IgD-negative memory B cell (primary cell): ENCODE data around the gene CCDC106. TPM values are rescaled to one million over a fixed set of nuclear protein-coding genes. Genes with fewer than 3 reads are reported as not detected.

Experiments
- H3K27ac Mint-ChIP-seq, 3 donors: one replicate each; pipeline ENCODE4 v1.8.0; 2020 to 2022; ENCODE audit warnings: mild to moderate bottlenecking in 3 of 3, mixed read lengths in 3 of 3, moderate library complexity in 1 of 3
- H3K27me3 Mint-ChIP-seq: one replicate; pipeline ENCODE4 v1.8.0; 2021; ENCODE audit warnings: mixed read lengths
- H3K36me3 Mint-ChIP-seq: one replicate; pipeline ENCODE4 v1.8.0; 2020; ENCODE audit warnings: mild to moderate bottlenecking, mixed read lengths
- H3K4me1 Mint-ChIP-seq, 3 donors: one replicate each; pipeline ENCODE4 v1.8.0; 2020 to 2022; ENCODE audit warnings: mixed read lengths in 3 of 3, mild to moderate bottlenecking in 1 of 3
- H3K4me3 Mint-ChIP-seq, 4 donors: one replicate each; pipeline ENCODE4 v1.8.0; 2020 to 2022; ENCODE audit warnings: mild to moderate bottlenecking in 4 of 4, mixed read lengths in 4 of 4, moderate library complexity in 3 of 4
- H3K9me3 Mint-ChIP-seq, 3 donors: one replicate each; pipeline ENCODE4 v1.8.0; 2020 to 2021; ENCODE audit warnings: mixed read lengths in 3 of 3, mild to moderate bottlenecking in 1 of 3
- polyA plus RNA-seq: library from polyadenylated mRNA; unstranded; fragments of 300-500 nt; fragmentation: Illumina TruSeq; gene quantifications from one replicate; pipeline ENCODE4 v1.2.3, GENCODE V29; 2021

CCDC106 gene
- polyA plus RNA-seq, 1 donor from 2014 or later: 16.0 TPM

DNA sequence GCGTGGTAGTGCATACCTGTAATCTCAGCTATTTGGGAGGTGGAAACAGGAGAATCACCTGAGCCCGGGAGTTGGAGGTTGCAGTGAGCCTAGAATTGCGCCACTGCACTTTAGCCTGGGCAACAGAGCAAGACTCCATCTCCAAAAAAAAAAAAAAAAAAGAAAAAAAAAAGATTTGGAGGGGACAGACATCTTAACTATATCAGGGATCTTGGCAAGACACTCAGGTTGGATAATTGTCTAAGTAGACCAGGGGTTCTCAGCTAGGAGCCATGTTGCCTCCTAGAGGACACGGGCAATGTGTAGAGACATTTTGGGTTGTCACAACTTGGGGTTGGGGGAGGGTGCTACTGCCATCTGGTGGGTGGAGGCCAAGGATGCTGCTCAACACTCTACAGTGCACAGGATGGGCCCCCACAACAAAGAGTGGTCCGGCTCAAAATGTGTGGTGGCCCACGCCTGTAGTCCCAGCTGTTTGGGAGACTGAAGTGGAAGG is 9.1 kb upstream of the CCDC106 start:
- H3K4me1 Mint-ChIP-seq: peaks cover 26 to 56% (median 53%) of the 10 kb centered on the region in 3 donors
- no peaks in the 10 kb centered on the region for H3K27me3 Mint-ChIP-seq
- peaks cover 8% of the 10 kb centered on the region for H3K36me3 Mint-ChIP-seq
- peak overlapping the region in 2 of 3 donors; percentile 72 to 80 for H3K27ac Mint-ChIP-seq
- peak overlapping the region; percentile 16 to 89 (median 84) for H3K4me3 Mint-ChIP-seq
- H3K9me3 Mint-ChIP-seq: peaks cover 0 to 2% (median 0%) of the 10 kb centered on the region in 3 donors

GRCh38 chr19:55640043-55640576 is 7.9 kb upstream of the CCDC106 start:
- H3K4me1 Mint-ChIP-seq: peaks cover 21 to 56% (median 54%) of the 10 kb centered on the region in 3 donors
- no peaks in the 10 kb centered on the region for H3K27me3 Mint-ChIP-seq
- H3K9me3 Mint-ChIP-seq: peaks cover 0 to 2% (median 0%) of the 10 kb centered on the region in 3 donors
- peaks cover 4% of the 10 kb centered on the region for H3K36me3 Mint-ChIP-seq
- peak overlapping the region; percentile 72 to 95 (median 73) for H3K27ac Mint-ChIP-seq
- peak overlapping the region; percentile 65 to 87 (median 82) for H3K4me3 Mint-ChIP-seq

GRCh38 chr19:55640577-55641425 is 7.2 kb upstream of the CCDC106 start, which contains the start of gene ZNF580:
Gene ZNF580 (plus strand): TSS chr19:55641002. CDS start chr19:55642509, 1,507 bp downstream.
- peak within 1 kb of the TSS; percentile 92 to 97 (median 95) for H3K27ac Mint-ChIP-seq
- H3K4me1 Mint-ChIP-seq: peaks cover 25 to 56% (median 51%) of the 10 kb centered on the region in 3 donors
- H3K9me3 Mint-ChIP-seq: peaks cover 0 to 2% (median 0%) of the 10 kb centered on the region in 3 donors
- H3K36me3 Mint-ChIP-seq: peaks cover 4% of the 10 kb centered on the region
- H3K27me3 Mint-ChIP-seq: no peaks in the 10 kb centered on the region
- H3K4me3 Mint-ChIP-seq: peak within 1 kb of the TSS; percentile 86 to 96 (median 90)

DNA sequence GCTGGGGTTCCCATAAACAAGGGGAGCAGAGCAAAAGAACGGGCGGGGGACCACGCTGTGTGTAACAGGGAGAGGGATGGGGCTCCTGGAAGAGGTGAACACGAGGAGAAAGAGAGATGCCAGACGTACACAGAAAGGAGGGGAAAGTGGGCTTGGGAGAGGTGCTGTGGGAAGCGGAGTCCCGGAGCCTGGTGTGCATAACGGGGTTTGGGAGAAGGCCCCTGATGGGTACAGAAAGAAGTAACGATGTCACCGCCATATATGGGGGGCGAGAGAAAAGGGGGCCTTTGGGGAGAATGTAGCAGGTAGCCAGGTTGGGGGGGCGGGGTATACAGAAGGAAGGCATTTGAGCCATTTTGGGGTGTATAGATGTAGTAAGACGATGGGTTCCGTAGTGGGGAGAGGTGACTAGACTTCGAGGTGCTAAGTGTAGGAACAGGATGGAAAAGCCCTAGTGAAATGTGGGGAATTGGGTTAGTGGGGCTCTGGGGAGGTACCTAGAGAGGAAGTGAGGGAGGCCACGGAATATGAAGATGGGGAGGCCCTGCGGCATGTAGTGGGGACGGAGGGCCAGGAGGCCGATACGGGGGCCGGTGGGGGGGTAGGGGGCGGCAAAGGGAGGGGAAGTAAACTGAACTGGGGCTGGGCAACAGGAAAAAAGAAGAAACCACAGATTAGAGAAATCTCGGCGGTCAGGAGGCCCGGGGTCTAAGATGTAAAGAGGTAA is 6.4 kb upstream of the CCDC106 start:
- H3K36me3 Mint-ChIP-seq: peaks cover 3% of the 10 kb centered on the region
- peaks cover 0 to 2% (median 0%) of the 10 kb centered on the region in 3 donors for H3K9me3 Mint-ChIP-seq
- H3K4me1 Mint-ChIP-seq: peaks cover 25 to 48% (median 43%) of the 10 kb centered on the region in 3 donors
- no peaks in the 10 kb centered on the region for H3K27me3 Mint-ChIP-seq
- H3K4me3 Mint-ChIP-seq: peak overlapping the region; percentile 86 to 96 (median 90)
- peak overlapping the region; percentile 85 to 97 (median 92) for H3K27ac Mint-ChIP-seq

- peaks cover 4% of the 10 kb centered on the region for H3K36me3 Mint-ChIP-seq
- peaks cover 32 to 45% (median 42%) of the 10 kb centered on the region in 3 donors for H3K4me1 Mint-ChIP-seq
- peak overlapping the region; percentile 86 to 97 (median 92) for H3K4me3 Mint-ChIP-seq
- H3K27me3 Mint-ChIP-seq: no peaks in the 10 kb centered on the region
- H3K27ac Mint-ChIP-seq: peak overlapping the region; percentile 92 to 97 (median 97)
- peaks cover 0 to 2% (median 0%) of the 10 kb centered on the region in 3 donors for H3K9me3 Mint-ChIP-seq
Observed at GRCh38 chr19:55642153-55643002, 5.6 kb upstream of the CCDC106 start.

DNA sequence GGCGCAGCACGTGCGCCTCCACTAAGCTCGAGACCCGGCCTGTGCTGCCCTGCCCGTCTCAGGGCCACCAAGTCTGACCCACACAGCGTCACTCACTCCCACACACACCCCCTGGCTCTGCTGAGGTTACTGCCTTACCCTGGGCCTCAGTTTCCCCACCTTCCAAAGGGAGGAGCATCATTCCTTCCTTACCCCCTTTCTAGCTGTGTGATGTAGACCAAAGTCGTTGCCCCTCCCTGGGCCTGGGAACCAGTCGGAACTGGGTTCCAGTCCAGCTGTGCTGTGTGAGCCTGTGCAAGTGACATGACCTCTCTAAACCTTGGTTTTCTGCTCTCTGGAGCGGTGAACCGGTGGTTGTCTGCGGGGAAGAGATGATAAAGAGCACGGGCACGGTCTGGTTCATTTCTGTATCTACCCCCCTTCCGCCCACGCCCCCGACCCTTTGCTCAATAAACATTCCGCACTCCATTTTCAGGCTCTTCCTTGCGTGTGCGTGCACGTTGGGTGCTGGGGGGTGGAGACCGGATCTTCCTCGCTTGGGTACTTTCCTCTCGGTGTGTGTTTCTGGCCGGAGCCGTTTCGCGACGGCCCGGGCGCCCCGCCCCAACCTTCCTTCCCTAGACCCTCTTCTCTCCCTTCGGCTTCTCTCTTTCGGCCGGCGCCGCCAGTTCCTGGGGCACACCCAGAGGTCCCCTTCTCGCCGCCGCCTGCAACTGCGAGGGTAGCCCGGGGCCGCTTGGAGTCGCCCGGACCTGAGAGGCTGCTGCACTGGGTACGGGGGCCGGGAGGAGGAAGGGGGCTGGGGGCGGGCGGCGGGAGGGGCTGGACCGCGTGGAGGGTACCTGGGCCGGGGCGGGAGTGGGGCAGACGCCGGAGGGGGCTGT is 4.8 kb upstream of the CCDC106 start, which contains the start of gene ZNF581:
ZNF581 (plus strand) TSS at position 647 of the 884 bp plus-strand sequence. CDS start 923 bp downstream, outside the sequence.
- Mint-ChIP-seq H3K27me3 (no peaks in the 10 kb centered on the region), H3K36me3 (peaks cover 4% of the 10 kb centered on the region), H3K9me3 (peaks cover 0 to 2% (median 0%) of the 10 kb centered on the region in 3 donors), H3K4me1 (peaks cover 32 to 38% (median 36%) of the 10 kb centered on the region in 3 donors), H3K27ac (peak within 1 kb of the TSS; percentile 92 to 98 (median 97)), H3K4me3 (peak within 1 kb of the TSS; percentile 86 to 97 (median 92))

GRCh38 chr19:55643887-55644176 is 4.2 kb upstream of the CCDC106 start:
- Mint-ChIP-seq H3K9me3 (peaks cover 0 to 2% (median 0%) of the 10 kb centered on the region in 3 donors), H3K27me3 (no peaks in the 10 kb centered on the region), H3K4me1 (peaks cover 32 to 38% (median 36%) of the 10 kb centered on the region in 3 donors), H3K36me3 (peaks cover 4% of the 10 kb centered on the region), H3K27ac (peak overlapping the region in 2 of 3 donors; percentile 87 to 98), H3K4me3 (peak overlapping the region; percentile 86 to 97 (median 92))

DNA sequence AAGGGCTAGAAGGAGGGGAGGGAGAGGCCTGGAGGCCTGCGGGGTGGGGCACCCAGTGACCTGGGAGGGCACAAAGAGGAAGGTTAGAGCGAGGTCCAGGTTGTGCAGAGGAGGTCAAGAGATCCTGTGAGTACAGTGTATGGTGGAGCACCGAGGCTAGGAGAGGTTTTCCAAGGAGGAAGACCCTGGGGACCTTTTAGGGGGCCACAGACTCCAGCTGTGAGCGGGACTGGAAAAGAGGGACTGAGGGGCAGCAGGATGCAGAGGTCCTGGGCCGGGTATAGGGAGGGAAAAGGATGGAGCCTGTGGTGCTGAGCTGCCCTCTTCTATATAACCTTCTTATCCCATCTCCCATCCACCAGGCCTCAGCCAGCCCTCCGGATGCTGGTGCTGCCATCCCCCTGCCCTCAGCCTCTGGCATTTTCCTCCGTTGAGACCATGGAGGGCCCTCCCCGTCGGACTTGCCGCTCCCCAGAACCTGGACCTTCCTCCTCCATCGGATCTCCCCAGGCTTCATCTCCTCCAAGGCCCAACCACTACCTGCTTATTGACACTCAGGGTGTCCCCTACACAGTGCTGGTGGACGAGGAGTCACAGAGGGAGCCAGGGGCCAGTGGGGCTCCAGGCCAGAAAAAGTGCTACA is 3.7 kb upstream of the CCDC106 start:
- Mint-ChIP-seq H3K4me1 (peaks cover 32 to 35% (median 32%) of the 10 kb centered on the region in 3 donors), H3K36me3 (peaks cover 3% of the 10 kb centered on the region), H3K9me3 (no peaks in the 10 kb centered on the region), H3K4me3 (peak overlapping the region; percentile 86 to 97 (median 92)), H3K27me3 (no peaks in the 10 kb centered on the region), H3K27ac (peak overlapping the region in 2 of 3 donors; percentile 87 to 98)

DNA sequence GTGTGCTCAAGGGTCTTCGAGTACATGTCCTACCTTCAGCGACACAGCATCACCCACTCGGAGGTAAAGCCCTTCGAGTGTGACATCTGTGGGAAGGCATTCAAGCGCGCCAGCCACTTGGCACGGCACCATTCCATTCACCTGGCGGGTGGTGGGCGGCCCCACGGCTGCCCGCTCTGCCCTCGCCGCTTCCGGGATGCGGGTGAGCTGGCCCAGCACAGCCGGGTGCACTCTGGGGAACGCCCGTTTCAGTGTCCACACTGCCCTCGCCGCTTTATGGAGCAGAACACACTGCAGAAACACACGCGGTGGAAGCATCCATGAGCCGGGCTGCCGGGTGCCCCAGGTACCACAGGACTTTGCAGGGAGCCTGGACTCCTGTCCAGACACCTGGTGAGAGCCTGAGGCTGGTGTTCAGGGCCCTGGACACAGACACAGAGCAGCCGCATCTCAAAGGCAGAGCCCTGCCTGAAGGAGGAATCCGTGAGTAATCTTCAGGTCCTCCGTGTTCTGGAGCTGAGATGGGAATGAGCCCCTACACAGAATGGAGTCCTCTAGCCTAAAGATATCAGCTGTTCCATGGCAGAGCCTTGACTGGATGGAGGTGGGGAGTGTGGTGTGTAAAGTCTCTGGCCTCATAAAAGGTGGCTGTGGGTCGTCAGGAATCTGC is 3.0 kb upstream of the CCDC106 start:
- Mint-ChIP-seq H3K9me3 (no peaks in the 10 kb centered on the region), H3K4me1 (peaks cover 31 to 32% (median 32%) of the 10 kb centered on the region in 3 donors), H3K27ac (peak overlapping the region; percentile 80 to 98 (median 92))

DNA sequence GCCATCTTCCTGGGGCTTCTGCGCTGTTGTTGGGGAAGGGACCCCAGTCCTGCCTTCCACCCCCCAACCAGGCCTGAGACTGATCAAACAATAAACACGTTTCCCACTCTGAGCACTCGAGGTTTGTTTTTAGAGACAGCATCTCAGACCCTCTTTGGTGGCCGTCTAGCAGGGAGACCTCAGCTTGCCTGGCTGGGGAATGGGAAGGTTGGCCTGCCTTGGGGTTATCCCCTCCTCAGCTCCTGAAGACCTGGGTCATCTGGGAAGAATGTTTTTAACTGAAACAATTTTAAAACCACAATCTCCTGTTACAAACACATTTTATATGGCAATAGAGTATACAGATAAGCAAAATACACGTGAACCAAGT is 2.5 kb upstream of the CCDC106 start:
- H3K27me3 Mint-ChIP-seq: no peaks in the 10 kb centered on the region
- peaks cover 4% of the 10 kb centered on the region for H3K36me3 Mint-ChIP-seq
- H3K4me1 Mint-ChIP-seq: peaks cover 27 to 32% (median 29%) of the 10 kb centered on the region in 3 donors
- H3K9me3 Mint-ChIP-seq: no peaks in the 10 kb centered on the region
- peak overlapping the region; percentile 59 to 90 (median 86) for H3K4me3 Mint-ChIP-seq
- peak overlapping the region; percentile 80 to 96 (median 92) for H3K27ac Mint-ChIP-seq

More for the DNA sequence above, 3.0 kb upstream of the CCDC106 start:
- no peaks in the 10 kb centered on the region for H3K27me3 Mint-ChIP-seq
- peak overlapping the region; percentile 86 to 97 (median 92) for H3K4me3 Mint-ChIP-seq
- H3K36me3 Mint-ChIP-seq: peaks cover 3% of the 10 kb centered on the region

DNA sequence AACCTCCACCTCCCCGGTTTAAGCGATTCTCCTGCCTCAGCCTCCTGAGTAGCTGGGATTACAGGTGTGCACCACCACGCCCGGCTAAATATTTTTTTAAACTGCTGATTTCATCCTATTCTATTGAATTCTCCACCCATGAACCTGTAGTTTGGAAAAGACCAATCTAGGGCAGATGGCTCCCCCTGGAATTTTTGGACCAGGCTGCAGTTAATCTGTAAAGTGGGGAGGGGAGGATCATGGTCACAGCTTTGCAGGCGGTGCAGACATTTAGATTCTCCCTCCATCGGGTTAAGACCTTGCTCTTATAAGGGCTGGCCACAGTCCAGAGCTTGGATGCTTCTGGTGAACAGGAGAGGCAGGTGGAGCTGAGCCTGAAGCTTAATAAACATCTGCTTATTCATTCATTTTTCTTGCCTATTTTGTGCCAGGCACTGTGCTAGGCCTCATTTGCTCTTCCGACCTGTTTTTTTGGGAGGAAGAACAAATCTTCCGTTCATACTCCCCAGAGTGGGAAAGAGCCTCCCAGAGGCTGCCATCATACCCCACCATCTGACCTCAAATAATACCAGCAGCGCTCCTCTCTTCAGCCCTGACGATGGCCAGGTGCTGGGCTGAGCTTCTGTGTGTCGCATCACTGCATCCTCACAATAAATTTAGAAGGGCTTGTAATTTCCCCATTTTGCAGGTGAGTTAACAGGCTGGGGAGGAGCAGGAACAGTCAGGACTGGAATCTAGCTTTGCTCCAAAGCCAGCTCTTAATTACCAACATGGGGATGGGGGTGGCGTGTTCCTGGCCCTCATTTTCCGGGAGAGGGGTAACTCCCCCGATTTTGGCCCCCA is 902 bp upstream of the CCDC106 start:
- Mint-ChIP-seq H3K27ac (peak overlapping the region; percentile 89 to 97 (median 96)), H3K4me1 (peaks cover 24 to 28% (median 25%) of the 10 kb centered on the region in 3 donors), H3K36me3 (peaks cover 4% of the 10 kb centered on the region)

More for the DNA sequence above, 902 bp upstream of the CCDC106 start:
- H3K27me3 Mint-ChIP-seq: no peaks in the 10 kb centered on the region
- H3K9me3 Mint-ChIP-seq: no peaks in the 10 kb centered on the region
- peak overlapping the region; percentile 94 to 99 (median 96) for H3K4me3 Mint-ChIP-seq
